ENCODE measurements around the gene ZBTB4.

ZBTB4 gene

DNA sequence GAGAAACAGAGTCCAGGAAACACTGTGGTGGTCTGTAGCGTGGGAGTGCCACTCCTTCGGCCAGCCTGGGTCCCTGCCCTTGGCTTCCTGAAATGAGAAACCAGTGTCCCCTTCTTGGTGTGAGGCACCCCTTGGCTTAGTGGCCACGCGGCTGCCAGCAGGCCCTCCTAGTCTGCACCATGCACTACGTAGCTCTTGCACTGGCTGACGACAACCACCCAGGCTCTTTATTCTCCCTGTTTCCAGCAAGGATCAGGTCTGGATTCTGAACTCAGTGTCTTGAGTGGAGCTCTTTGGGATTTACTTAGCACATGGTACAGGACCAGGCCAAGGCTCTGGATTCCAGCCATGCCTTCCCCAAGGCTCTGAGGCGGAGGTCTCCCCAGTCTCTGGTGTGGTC is 51.9 kb downstream of the ZBTB4 start:
- DNase-seq (ENCODE audit: low read depth) = no peak
- TF ChIP-seq, protein P1, sequence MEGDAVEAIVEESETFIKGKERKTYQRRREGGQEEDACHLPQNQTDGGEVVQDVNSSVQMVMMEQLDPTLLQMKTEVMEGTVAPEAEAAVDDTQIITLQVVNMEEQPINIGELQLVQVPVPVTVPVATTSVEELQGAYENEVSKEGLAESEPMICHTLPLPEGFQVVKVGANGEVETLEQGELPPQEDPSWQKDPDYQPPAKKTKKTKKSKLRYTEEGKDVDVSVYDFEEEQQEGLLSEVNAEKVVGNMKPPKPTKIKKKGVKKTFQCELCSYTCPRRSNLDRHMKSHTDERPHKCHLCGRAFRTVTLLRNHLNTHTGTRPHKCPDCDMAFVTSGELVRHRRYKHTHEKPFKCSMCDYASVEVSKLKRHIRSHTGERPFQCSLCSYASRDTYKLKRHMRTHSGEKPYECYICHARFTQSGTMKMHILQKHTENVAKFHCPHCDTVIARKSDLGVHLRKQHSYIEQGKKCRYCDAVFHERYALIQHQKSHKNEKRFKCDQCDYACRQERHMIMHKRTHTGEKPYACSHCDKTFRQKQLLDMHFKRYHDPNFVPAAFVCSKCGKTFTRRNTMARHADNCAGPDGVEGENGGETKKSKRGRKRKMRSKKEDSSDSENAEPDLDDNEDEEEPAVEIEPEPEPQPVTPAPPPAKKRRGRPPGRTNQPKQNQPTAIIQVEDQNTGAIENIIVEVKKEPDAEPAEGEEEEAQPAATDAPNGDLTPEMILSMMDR (IDR thresholded peaks at IDR 0.05; ENCODE audit: control insufficient read depth, insufficient read depth, low read depth, low read length, missing control alignments) = no peak
- H3K4me3 ChIP-seq (ENCODE audit: control insufficient read depth, low read depth, low read length) = no peak overlapping the region

DNA sequence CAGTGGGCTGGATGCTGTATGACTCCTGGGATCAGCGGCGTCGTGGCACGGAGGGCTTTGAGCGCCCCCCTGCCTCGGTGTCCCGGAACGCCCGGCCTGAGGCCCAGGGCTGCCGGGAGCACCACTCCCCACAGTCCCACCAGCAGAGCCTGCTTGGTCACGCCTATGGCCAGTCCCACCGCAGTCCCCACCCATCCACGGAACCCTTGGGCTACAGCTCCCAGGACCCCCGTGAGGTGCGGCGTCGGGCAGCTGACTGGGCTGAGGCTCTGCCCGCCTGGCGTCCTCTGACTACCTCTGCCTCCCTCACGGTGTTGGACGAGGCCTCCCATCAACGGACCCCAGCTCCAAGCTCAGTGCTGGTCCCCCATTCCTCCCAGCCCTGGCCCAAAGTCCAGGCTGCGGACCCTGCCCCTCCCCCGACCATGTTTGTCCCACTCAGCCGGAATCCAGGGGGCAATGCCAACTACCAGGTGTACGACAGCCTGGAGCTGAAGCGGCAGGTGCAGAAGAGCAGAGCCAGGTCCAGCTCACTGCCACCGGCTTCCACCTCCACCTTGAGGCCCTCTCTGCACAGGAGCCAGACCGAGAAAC is 52.4 kb downstream of the ZBTB4 start:
- H3K4me3 ChIP-seq (ENCODE audit: control insufficient read depth, low read depth, low read length) = no peak overlapping the region
- TF ChIP-seq, protein P1 (IDR thresholded peaks at IDR 0.05; ENCODE audit: control insufficient read depth, insufficient read depth, low read depth, low read length, missing control alignments) = no peak
- no peak for DNase-seq (ENCODE audit: low read depth)

DNA sequence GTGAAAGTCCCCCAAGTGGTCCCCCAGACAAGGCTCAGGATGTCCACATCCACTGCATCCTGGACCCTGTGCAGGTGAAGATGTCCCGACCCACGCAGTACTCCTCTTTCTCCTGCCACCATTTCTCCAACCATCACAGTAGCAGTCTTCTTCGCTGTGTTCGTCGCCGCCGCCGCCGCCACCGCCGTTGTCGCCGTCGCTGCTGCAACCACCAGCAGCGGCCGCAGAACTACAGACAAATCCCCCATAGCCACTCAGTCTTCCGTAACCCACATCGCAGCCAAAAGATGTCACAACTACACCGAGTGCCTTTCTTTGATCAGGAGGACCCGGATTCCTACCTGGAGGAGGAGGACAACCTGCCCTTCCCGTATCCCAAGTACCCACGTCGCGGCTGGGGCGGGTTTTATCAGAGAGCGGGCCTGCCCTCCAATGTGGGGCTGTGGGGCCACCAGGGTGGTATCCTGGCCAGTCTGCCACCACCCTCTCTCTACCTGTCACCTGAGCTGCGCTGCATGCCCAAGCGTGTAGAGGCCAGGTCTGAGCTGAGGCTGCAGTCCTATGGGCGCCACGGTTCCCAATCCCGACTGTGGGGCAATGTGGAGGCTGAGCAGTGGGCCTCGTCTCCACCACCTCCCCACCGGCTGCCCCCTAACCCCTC is 53.1 kb downstream of the ZBTB4 start:
- TF ChIP-seq, protein P1 (IDR thresholded peaks at IDR 0.05; ENCODE audit: control insufficient read depth, insufficient read depth, low read depth, low read length, missing control alignments) = no peak
- DNase-seq (ENCODE audit: low read depth) = no peak
- no peak overlapping the region for H3K4me3 ChIP-seq (ENCODE audit: control insufficient read depth, low read depth, low read length)

DNA sequence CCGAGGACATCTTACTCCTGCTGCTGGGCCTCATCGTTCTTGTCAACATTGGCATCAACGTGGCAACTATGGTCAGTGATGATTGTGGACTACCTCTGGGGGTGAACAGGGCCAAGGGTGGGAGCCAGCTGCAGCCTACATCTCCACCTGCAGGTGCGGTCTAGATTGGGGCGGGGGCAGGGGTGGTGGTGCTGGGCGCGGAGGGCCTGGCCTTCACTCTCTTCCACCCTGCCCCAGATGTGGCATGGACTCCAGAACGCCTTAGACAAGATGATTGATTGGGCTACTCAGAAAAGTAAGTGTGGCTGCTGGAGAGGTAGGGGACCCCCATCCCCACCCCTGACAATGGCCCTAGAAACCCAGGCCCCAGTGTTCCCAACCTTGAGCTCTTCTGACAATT is 53.7 kb downstream of the ZBTB4 start:
- H3K4me3 ChIP-seq (ENCODE audit: control insufficient read depth, low read depth, low read length) = no peak overlapping the region
- no peak for DNase-seq (ENCODE audit: low read depth)
- TF ChIP-seq, protein P1 (IDR thresholded peaks at IDR 0.05; ENCODE audit: control insufficient read depth, insufficient read depth, low read depth, low read length, missing control alignments) = no peak

DNA sequence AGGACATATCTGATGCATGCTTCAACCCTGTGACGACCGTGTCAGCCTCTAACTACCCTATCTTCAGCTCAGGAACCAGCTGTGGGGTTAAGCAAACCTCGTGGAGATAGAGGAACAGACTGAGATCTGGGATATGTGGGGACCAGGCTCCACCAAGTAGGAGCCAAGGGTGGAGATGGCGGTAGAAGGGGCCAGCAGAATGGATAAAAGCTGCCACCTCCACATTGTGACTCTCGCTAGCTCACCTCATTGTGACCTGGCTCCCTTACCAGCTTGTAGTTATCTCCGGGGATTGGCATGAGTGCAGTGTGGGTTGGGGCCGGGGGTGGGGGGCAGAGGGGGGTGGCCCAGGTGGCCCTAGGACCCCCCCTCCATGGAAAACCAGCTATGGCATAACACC is 54.1 kb downstream of the ZBTB4 start, which contains the start of gene SPEM2:
SPEM2 (plus strand) TSS at position 301 of the 400 bp plus-strand sequence; CDS start at position 374, 73 bp downstream.
- TF ChIP-seq, protein P1 (IDR thresholded peaks at IDR 0.05; ENCODE audit: control insufficient read depth, insufficient read depth, low read depth, low read length, missing control alignments) = no peak
- no peak within 1 kb of the TSS for H3K4me3 ChIP-seq (ENCODE audit: control insufficient read depth, low read depth, low read length)

DNA sequence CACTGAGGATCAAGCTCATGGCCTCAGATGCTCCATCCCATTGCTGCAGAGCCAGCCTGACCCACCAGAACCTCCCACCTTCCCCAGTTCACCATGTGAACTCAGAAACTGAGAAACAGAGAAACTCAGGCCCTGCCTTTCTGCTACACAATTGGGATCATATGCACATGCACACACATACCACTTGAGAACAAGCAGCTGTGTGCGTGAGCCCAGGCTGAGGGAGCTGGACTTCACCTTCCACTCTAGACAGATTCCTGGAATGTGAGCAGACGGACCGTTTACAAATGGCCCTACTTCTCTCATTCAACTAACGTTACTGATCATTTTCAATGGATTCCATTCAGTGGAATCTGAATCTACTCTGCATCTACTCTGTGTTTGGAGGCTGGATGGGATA is 55.8 kb downstream of the ZBTB4 start:
- no peak for DNase-seq (ENCODE audit: low read depth)
- H3K4me3 ChIP-seq (ENCODE audit: control insufficient read depth, low read depth, low read length) = no peak overlapping the region
- TF ChIP-seq, protein P1 (IDR thresholded peaks at IDR 0.05; ENCODE audit: control insufficient read depth, insufficient read depth, low read depth, low read length, missing control alignments) = no peak

More for the DNA sequence above, 54.1 kb downstream of the ZBTB4 start, which contains the start of gene SPEM2:
- DNase-seq (ENCODE audit: low read depth) = no peak

Data from AG09309 (cell line).